D721Med (cell line): ENCODE results near the gene NAGPA.

Experiments
- DNase-seq: peaks from one replicate; pipeline ENCODE4 v3.0.0; 2011; ENCODE audit warnings: low spot score; ENCODE audit not compliant: insufficient read length
- FAIRE-seq: peaks from 2 replicates; lab custom pipeline; 2011; peaks lifted over from hg19 to GRCh38; lab: Jason Lieb, UNC
- CTCF ChIP-seq: IDR thresholded peaks from 2 replicates; pipeline ENCODE4 v1.5.1; 2012; ENCODE audit warnings: mild to moderate bottlenecking, control low read depth; ENCODE audit not compliant: insufficient read depth; ENCODE audit errors: missing control alignments

NAGPA gene

GRCh38 chr16:5060073-5060641, 26.4 kb upstream of the NAGPA start:
- TF ChIP-seq CTCF: no peak
- FAIRE-seq: no peak
- no peak for DNase-seq

DNA sequence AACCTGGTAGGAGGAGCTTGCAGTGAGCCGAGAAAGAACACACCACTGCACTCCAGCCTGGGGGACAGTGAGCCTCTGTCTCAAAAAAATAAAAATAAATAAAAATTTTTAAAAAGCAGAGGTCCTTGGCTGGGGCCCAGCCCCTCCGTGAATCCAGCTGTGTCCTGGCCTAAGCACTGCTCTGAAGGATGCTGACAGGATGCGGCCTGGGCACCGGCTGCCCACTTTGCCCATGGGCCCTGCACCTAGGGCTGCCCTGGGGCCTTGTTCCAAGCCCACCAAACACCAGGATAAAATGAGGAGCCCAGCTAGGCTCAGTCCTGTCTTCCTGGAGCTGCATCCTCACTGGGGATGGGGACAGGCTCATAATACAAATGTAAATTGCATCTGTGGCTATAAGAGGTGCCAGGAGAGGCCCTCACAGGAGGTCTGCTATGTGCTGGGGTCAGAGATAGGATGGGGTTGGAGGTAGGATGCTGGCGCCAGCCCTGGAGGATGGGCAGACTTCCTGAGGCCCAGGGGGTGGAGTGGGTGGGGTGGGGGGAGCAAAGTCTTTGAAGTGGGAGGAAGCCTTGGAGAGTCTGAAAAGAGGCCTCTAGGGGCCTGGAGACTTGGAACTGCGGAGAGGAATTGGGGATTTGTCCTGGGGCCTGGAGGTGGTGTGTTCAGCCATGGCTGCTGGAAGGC, 25.8 kb upstream of the NAGPA start:
- FAIRE-seq: no peak
- no peak for TF ChIP-seq CTCF
- DNase-seq: no peak

GRCh38 chr16:5058476-5058875, 24.7 kb upstream of the NAGPA start:
- TF ChIP-seq CTCF: no peak
- DNase-seq (no peak), FAIRE-seq (no peak)

- FAIRE-seq (no peak), DNase-seq (no peak)
- TF ChIP-seq CTCF: peak; percentile 39
Measured at GRCh38 chr16:5056352-5056751, 22.6 kb upstream of the NAGPA start.

- DNase-seq (no peak), FAIRE-seq (no peak)
- no peak for TF ChIP-seq CTCF
Measured at GRCh38 chr16:5054876-5055865, 21.4 kb upstream of the NAGPA start.

GRCh38 chr16:5046914-5047313, 13.2 kb upstream of the NAGPA start:
- FAIRE-seq (no peak), DNase-seq (no peak)
- TF ChIP-seq CTCF: no peak
